Brain microvascular endothelial cell (primary cell): Measurements from ENCODE around the gene TNRC6C.

Source experiments
- DNase-seq: peaks from one replicate; pipeline ENCODE4 v3.0.0-alpha.2; 2020
- H3K27ac ChIP-seq: fragments of 250-450 bp; sonication (Bioruptor Pico); 2 replicates; pipeline ENCODE4 v1.5.1; 2020; ENCODE audit warnings: mild to moderate bottlenecking, moderate library complexity
- H3K27me3 ChIP-seq: fragments of 250-450 bp; sonication (Bioruptor Pico); replicated peaks from 2 replicates; pipeline ENCODE4 v1.5.1; 2020; ENCODE audit warnings: mild to moderate bottlenecking
- H3K36me3 ChIP-seq: fragments of 250-450 bp; sonication (Bioruptor Pico); replicated peaks from 2 replicates; pipeline ENCODE4 v1.5.1; 2020; ENCODE audit warnings: mild to moderate bottlenecking
- H3K4me3 ChIP-seq: 2 replicates; pipeline ENCODE4 v1.5.1; 2011; ENCODE audit warnings: low read depth, mild to moderate bottlenecking, control low read depth, low read length, moderate library complexity
- CTCF ChIP-seq: IDR thresholded peaks from 2 replicates; pipeline ENCODE4 v1.5.1; 2011; ENCODE audit warnings: low read depth, mild to moderate bottlenecking, moderate library complexity, low read length, control low read depth, inconsistent platforms; ENCODE audit errors: missing control alignments
- in situ Hi-C: cut with HindIII; loops from 2 replicates; pipeline ENCODE4 v1.10.0; 2017; ENCODE audit warnings: low sequenced_read_pairs, low pct_ligation_motif_present

Gene TNRC6C

GRCh38 chr17:77915594-77916021 is 42.9 kb upstream of the TNRC6C start:
- no peak for DNase-seq
- no peaks in the 10 kb centered on the region for H3K36me3 ChIP-seq
- in situ Hi-C loops: no loop called here
- no peak overlapping the region for H3K27ac ChIP-seq
- TF ChIP-seq CTCF: no peak
- H3K4me3 ChIP-seq: no peak overlapping the region
- peaks cover 29% of the 10 kb centered on the region for H3K27me3 ChIP-seq

DNA sequence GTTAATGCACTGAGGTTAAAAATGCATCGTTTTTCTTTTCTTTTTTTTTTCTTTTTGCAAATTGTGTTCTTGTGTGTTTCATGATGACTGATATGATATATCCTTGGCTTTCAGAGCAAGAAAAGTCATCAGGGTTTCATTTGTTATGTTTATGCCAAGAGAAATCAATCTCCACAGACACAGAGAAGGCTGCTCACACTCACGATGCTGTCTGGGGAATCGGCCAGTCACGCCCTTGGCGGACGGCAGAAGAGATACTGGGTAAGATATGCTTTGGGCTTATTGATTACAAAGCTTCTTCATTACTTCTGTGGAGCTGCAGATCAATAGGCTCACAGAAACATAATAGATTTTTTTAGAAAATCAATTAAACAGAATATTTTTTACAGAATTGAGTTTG is 42.2 kb upstream of the TNRC6C start:
- no peaks in the 10 kb centered on the region for H3K36me3 ChIP-seq
- no peak for TF ChIP-seq CTCF
- no peak overlapping the region for H3K4me3 ChIP-seq
- no peak for DNase-seq
- no peak overlapping the region for H3K27ac ChIP-seq
- H3K27me3 ChIP-seq: peaks cover 29% of the 10 kb centered on the region
- in situ Hi-C loops: no loop called here

DNA sequence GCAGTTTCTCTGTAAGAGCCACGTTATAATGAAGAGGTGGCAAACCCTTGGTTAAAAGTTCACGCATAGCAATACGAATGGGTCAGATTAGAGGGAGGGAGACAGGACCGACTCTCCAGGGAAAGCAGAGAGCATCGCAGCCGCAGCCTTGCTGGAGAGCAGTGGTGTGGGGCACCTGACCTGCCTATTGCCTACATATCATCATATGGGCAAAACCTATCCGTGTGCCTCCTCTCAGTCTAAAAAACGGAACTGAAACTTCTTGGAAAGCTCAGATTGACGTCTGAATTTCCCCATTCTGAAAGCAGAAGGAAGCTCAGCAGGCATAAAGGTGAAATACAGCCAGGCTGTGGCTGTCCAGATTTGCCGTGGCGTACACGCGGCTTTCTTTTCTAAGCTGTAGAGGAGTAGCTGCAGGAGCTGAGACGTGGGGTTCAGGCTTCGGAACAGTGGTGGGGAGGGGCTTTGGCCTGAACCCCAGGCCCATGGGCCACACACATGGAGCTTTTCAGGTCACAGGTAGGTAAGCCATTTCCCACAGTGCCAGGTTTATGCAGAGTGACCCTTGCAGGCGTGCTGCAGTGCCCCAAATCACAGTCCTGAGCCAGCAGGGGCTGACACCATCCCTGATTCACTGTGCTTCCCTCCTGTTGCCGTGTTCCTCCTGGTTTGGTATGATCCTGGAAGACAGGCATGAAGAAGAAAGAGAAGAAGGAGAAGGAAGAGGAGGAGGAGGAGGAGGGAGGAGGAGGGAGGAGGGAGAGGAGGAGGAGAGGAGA is 41.6 kb upstream of the TNRC6C start:
- in situ Hi-C loops: no loop called here
- H3K4me3 ChIP-seq: no peak overlapping the region
- no peak for TF ChIP-seq CTCF
- H3K27me3 ChIP-seq: peaks cover 29% of the 10 kb centered on the region
- H3K36me3 ChIP-seq: no peaks in the 10 kb centered on the region
- DNase-seq: no peak
- no peak overlapping the region for H3K27ac ChIP-seq

DNA sequence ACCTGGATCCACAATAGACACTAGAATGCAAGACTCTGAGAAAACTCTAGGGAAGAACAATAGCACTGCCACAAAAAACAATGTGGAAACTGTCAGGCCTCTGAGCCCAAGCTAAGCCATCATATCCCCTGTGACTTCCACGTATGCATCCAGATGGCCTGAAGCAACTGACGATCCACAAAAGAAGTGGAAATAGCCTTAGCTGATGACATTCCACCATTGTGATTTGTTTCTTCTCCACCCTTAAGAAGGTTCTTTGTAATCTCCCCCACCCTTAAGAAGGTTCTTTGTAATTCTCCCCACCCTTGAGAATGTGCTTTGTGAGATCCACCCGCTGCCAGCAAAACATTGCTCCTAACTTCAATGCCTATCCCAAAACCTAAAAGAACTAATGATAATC is 39.2 kb upstream of the TNRC6C start:
- H3K27me3 ChIP-seq: peaks cover 32% of the 10 kb centered on the region
- H3K27ac ChIP-seq: no peak overlapping the region
- in situ Hi-C loops: no loop called here
- H3K36me3 ChIP-seq: no peaks in the 10 kb centered on the region
- no peak for TF ChIP-seq CTCF
- no peak for DNase-seq
- H3K4me3 ChIP-seq: no peak overlapping the region

GRCh38 chr17:77923135-77923534 is 35.4 kb upstream of the TNRC6C start:
- TF ChIP-seq CTCF: no peak
- Histone ChIP-seq H3K4me3 (no peak overlapping the region), H3K36me3 (no peaks in the 10 kb centered on the region), H3K27ac (no peak overlapping the region), H3K27me3 (peaks cover 14% of the 10 kb centered on the region)
- DNase-seq: no peak
- in situ Hi-C loops: no loop called here

DNA sequence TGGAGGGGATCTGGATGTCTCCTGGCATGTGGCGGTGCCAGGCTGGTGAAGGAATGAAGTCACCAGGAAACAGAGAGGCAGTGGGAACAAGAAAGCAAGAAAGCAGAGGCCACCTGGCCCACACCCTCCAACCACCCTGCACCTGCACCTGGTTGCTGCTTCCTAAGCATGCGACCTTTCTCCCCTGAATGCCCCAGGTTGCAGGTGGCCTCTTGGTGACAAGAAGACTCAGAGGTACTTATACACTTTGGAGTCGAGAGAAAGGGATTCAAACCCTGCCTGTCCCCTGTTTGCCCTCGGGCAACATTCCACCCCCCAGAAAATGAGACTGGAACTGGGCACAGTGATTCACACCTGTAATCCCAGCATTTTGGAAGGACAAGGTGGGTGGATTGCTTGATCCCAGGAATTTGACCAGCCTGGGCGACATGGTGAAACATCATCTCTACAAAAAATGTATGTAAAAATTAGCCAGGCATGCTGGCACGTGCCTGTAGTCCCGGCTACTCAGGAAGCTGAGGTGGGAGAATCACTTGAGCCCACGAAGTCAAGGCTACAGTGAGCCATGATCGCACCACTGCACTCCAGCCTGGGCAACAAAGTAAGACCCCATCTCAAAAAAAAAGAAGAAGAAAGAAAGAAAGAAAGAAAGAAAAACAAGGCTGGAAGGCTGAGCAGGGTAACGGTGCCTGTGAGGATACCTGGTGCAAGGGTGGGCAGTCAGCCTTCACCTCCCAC is 34.6 kb upstream of the TNRC6C start:
- no peak for DNase-seq
- no peak for TF ChIP-seq CTCF
- no peaks in the 10 kb centered on the region for H3K36me3 ChIP-seq
- H3K4me3 ChIP-seq: no peak overlapping the region
- no peak overlapping the region for H3K27ac ChIP-seq
- in situ Hi-C loops: no loop called here
- peaks cover 17% of the 10 kb centered on the region for H3K27me3 ChIP-seq
